HG03139 (cell line): ENCODE results near the gene NEK11.

Source experiments
- ATAC-seq: cut with Tn5 transposase; IDR thresholded peaks from one replicate; pipeline ENCODE4 v1.9.1; 2021; ENCODE audit not compliant: unreplicated experiment

The NEK11 gene

DNA sequence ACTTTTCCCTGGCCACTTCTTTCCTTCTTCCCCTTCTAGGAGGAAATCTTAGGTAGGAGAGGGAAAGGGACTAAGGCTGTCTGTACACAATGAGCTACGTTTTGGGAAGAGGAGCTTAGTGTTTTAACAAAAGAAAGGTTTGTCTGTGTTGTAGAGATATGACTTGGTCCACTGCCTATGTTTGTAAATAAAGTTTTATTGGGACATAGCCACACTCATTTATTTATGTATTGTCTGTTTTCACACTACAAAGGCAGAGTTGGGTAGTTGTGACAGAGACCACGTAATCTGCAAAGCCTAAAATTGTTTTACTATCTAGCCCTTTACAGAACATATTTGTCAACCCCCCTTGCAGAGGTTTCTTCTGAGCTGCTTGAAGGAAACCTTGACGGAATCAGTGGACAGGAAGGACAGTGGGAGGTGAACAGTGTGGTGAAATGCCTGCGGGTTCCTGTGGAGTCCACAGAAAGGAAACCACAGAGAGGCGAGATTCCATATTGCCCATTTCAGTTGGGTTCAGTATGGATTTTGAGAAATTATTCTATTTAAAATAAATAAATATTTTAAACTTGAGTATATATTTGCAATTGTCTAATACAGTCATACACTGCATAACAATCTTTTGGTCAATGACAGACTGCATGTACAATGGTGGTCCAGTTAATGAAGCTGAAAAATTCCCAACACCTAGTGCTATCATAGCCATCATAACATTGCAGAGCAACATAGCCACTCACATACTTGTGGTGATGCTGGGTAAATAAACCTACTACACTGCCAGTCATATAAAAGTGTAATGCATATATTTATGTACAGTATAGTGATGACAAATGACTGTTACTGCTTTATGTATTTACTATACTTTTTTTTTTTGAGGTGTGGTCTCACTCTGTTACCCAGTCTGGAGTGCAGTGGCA, 197.0 kb downstream of the NEK11 start:
- ATAC-seq = no peak

DNA sequence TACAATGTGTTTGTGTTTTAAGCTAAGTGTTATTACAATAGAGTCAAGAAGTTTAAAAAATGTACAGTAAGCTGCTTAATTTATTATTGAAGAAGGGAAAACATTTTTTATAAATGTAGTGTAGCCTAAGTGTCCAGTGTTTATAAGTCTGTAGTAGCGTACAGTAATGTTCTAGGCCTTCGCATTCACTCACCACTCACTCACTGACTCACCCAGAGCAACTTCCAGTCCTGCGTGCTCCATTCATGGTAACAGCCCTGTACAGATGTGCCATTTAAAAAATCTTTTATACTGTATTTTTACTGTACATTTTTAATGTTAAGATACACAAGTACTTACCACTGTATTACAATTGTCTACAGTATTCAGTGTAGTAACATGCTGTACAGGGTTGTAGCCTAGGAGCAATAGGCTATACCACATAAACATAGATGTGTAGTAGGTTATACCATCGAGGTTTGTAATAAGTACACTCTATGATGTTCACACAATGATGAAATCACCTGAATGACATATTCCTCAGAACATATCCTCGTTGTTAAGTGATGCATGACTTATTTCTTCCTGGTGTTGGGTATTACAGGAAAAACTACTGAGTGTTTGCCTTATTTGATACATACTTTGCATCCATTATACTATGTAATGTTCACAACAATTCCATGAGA, 198.3 kb downstream of the NEK11 start:
- ATAC-seq = no peak

DNA sequence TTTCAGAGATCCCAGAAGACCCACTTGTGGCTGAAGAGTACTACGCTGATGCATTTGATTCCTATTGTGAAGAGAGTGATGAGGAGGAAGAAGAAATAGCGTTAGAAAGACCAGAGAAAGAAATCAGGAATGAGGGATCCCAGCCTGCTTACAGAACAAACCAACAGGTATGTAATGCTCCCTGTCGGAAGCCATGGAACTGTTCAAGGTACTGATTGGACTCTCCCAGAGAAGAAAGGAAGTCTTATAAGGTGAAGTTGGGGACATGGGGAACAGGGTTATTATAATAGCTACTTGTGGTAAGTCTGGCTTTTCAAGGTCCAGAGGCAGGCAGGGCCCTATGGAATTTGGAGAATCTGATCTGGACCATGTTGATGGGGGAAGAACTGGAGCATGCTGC, 201.8 kb downstream of the NEK11 start:
- ATAC-seq = no peak

DNA sequence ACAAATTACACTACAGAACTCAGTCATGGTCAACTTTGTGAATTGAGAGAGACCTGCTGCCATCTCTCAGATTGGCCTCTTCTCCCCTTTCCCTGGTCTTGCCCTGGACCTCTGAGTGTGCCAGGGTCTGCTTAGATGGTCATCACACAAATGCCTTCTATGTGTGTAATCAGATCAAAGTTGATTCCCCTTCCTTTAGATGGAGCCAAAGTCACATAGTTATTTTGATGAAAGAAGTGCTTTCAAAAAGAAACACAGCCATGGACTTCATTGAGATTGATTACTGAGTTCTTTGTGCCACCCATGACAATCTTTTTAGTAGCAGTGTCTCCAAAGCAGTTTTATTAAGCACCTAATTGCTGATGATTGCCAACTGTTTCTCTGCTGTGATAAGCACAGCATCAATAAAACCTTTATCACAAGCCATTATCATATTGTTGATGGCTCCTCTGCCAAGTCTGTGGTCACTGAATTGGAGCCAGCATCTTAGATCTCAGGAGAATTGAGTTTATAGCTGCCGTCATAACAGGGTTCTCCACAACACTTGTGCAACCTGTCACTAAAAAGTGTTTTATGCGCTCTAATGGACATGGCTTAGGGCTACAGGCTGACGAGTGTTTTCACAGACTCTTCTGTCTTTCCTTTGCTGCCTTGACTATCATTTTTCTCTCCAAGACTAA, 205.2 kb downstream of the NEK11 start:
- ATAC-seq = no peak

DNA sequence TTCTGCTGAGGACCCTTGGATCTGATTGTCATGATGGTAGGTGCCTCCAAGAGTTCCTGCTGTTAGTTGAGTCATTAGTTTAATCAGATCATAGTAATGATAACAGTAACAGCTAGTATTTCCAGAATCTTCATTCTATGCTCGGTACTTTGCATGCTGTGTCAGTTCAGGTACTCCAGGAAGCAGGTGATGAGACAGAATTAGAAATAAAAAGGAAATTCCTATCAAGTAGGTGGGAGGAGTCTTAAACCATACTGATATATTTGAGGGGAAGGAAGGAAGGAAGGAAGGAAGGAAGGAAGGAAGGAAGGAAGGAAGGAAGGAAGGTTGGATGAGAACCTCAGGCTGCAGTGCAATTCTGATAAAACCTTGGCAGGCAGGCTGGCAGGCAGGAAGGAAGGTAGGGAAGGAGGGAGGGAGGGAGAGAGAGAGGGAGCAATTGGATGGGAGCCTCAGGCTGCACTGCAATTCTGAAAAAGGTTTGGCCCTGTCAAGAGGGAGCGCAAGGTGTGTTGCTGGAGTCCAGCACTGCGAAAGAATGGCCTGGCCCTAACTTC, 206.1 kb downstream of the NEK11 start:
- ATAC-seq = no peak

DNA sequence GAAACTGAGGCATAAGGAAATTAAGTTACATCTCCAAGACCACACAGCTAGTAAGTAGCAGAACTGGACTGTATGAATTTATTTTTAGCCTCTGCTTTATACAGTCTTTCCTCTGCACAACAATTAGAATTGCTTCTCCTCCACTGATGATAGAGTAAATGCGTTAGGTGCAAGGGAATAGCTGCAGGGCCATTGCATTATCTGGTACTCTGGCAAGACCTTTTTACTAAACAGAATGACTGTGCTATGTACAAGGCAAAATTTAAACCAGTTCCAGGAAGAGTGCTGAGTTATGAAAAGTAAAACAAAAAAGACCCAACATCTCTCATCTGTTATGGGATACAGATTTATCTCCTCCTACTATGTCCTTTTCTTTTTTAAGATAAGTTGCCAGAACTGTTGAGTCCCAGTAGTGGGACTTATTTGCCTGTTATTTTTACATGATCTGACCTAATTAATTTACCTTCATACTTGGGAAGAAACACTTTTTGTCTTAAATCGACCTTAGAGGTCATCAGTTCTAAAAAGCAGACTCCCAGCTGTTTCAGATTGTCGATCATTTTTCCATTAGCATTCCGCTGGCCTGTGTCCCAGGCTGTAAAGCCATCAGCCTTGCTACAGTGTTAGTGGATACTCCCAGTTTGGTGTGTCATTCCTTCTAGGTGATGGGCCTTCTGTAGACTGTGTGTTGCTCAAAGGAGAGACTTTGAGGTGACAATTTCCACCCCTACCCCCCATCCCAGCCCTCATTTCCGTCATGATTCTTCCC, 207.4 kb downstream of the NEK11 start:
- ATAC-seq = no peak

DNA sequence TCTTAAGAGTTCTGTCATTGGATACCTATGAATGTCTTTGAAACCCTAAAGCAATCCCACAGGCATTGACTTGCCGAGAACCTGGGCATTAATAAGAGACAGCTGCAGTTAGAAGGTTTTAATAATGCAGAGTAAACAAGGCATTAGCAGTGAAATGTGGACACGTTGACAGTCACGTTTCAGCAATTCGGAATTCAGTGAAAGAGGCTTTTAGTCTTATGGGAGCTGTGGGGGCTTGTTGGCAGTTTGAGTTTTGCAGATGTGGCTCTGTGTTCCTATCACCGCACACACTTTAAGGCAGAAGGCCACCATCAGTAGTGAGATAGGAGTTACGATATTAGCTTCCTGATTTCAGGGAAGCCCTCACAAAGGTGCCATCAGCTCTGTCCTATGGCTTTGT, 209.7 kb downstream of the NEK11 start:
- ATAC-seq = no peak

DNA sequence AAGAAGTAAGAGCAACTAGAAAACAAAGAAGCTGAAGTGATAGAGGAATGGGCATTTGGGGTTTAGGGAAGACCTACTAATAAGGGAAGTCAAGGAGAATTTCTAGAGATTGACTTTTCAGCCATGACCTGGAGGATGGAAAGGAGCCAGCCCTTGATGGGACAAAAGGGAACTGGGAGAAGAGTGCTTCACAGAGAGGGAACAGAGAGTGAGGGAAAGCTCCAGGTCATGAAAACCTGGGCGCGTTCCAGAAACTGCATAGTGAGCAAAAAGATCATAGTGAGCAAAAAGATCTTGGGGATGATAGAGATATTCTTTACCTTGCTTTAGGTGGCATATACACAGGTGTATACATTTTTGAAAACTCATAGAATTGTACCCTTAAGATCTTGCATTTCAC, 211.8 kb downstream of the NEK11 start:
- no peak for ATAC-seq

DNA sequence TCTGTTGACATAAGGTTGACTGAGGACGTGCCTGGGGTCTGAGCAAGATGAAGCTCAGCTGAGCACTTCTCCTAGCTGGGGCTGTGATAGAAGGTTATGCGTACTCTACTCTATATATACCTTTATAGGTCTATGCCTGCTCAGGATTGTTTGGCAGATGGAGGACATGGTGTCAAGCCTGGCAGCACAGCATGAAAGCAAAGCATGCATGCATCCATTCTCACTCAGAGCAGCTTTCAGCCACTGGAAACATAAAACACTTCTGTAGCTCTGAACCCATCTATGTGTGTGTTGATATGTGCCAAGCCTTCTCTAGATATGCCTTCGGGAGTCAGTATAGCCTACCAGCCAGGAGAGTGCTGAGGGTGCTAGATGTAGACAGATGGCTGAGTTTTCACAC, 212.6 kb downstream of the NEK11 start:
- ATAC-seq = no peak

DNA sequence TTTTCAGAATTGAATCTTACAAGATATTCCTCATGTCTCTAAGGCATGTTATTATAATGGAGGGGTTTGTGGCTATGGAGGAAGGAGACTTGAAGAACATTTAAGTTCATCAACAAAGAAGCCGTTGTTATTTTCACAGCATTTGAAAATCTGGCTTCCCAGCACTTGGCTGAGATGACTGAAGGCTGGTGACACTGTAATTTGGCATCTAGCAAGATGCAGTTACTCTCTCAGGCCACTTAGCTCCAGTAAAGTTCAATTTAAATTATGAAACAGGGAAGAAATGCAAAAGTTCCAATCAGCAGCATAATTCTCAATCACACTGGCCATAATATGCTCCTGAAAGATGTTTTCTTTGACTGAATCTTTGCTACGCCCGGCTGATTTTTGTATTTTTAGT, 215.5 kb downstream of the NEK11 start:
- no peak for ATAC-seq

DNA sequence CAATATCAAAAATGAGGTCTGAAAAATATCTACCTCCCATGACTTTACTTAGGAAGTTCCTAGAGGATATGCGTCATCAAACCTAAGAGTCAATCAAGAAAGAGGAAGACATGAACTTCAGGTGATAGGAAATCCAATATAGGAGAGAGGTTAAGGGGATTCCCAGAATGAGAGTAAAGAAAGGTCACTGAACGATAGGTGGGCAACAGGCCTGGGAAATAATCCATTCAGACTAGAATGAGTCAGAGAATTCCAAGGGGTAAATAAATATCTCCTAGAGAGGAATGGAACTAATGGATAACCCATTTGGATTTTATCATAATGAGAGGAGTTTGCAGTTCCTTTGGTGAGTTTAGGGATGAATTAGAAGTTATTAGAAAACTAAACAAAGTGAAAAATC, 223.8 kb downstream of the NEK11 start:
- ATAC-seq = no peak

DNA sequence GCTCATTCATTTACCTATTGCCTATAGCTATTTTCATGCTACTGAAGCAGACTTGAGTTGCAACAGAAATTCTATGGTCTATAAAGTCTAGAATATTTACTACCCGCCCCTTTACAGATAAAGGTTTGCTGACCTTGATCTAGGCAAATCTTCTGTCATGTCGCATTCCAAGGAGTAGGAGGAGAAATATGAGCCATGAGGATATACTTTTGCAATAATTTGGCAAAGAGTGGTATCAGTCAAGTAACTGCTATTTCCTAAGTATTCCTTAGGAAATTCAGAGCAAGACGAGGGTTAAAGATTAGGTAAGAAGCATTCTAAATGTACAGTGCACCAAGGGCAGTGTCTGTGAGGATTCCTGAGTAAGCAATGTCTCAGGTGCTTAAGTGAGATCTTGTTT, 233.8 kb downstream of the NEK11 start:
- no peak for ATAC-seq

DNA sequence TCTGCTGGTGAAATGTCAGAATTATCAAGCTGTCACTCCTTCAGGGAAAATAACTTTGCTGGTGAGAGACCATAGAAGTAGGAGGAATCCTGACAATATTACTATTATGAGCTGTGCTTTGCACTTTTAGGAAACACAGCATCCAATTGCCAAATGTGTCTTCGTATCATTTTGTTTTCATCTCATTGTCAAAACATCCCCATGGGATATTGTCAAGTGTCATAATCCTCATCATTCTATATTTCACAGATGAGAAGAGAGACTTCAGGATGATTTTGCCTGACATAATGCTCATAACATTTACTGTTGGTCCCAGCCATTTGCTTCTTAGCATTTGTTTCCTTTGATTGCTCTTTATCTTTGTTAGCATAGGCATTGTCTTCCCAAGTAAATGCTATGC, 234.4 kb downstream of the NEK11 start:
- ATAC-seq = no peak

DNA sequence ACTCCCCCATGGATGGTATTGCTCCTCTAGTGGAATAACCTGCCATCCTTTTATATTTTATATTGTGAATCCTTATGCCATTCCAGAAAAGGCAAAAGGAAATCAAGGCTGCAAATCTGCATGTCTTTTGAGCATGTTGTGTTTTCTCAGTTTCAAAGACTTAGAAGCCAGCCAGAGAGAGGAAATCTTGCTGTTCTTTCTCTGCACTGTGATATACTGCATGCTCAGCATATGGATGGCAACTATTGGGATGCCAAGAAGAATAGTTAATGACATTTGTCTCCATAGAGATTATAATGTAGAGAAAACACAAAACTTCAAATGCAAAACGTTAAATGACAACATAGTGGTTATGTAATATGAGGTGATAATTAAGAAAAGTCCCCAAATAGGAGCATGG, 248.9 kb downstream of the NEK11 start:
- ATAC-seq = no peak

DNA sequence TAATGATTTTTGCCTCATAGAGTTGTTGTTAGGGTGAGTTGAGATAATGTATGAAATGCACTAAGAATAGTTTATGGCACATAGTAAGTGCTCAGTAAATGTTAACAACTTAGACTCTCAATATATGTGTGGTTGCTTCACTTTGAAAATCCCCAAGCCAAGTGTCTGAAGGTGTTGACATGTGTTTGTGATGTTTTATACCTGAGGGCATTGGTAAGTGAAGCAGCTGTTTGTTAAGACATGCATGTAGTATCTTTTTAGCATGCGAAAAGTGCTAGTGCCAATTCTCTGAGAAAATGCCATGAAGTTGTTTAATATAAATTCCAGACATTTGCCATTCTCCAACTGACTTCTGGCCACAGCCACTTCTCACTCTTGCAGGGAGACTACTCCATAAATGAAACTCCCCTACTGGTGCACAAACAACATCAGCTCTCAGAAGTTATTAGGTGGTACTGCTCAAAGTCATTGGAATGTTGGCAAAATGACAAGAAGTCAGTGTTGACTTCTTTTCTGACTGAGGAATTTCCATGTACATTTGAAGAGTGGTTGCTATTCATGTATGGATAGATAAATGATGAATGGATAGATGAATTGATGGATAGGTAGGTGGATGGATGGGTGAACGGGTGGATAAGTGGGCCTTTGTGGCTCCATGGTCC, 251.3 kb downstream of the NEK11 start:
- no peak for ATAC-seq

DNA sequence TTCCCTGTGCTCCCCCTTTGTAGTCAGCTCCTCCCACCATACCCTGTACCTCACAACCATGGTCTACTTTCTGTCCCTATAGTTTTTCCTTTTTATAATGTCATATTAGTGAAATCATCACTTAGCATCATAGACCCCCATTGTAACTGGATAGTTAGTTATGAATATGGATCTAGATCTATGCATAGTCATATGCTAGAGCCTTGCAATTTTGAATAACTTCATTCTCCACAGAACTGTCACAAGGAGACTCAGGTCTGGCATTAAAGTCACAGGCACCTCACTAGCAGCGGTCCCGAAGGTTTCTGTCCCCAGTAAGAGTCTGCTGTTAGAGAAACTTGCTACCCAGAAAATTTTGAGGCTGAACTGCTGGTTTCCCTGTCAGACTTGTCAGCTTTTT, 252.9 kb downstream of the NEK11 start:
- no peak for ATAC-seq

DNA sequence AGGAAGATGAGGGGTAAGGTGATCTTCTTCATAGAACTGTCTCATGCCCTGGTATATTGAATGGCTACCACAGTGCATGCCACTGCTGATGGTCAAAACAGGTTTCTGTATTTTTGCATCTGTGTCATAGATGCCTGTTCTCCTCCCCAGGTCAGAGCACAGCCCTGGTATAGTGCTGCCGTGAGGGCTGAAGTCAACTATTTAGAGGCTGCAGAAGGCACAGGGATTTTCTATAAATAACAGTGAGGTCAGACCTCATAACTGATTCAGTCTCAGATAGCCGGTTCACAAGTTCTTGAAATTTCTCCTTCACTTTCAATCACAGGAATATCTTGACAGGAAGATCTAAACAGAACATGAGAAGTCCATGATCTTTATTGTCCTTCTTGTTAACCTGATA, 255.7 kb downstream of the NEK11 start:
- ATAC-seq = no peak

DNA sequence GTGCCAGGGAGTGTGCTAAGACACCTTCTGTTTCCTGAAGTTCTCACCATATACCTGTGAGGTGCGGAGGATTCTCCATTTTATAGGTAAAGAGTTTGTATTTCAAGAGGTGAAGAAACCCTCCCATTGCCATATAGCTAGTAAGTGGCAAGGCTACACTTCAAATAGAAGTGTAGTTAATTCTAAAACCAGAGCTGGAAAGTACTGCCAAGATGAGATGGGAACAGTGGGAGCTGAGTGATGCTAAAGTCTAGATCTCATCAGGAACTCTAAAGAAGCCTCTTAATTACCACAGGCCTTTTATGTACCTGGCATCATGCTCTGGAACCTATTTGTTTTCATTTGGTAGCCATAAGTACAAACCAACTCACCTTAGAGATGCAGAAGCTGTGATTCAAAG, 256.3 kb downstream of the NEK11 start:
- no peak for ATAC-seq

DNA sequence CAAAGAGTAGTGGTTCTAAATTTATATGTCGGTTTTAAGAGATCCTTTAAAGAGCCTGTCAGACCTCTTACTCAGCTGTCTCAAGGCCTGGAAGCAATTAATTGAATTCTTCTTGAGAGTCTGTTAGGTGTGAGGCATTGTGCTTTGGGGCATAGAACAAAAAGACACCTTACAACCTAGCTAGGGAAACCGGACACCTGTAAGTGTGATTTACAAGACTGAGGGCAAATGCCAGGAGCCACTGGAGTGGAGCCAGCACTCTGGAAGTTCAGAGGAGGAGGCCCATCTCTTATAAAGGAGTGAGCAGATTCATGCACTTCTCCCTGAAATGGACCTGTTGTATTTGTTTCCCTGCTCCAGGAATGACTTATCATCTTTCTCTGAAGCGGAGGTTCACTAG, 257.2 kb downstream of the NEK11 start:
- ATAC-seq = no peak

DNA sequence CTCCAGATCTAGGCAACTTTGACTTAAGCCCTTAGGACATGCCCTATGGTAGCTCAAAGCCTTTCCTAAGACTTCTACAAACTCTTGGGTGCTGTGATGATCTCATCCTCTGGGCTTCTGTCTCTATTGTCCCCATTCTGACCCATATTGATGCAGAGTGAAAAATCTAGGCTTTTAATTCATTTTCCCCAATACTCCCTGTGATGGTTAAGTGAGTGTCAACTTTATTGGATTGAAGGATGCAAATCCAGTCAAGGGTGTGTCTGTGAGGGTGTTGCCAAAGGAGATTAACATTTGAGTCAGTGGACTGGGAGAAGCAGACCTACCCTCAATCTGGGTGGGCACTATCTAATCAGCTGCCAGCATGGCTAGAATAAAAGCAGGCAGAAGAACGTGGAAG, 257.6 kb downstream of the NEK11 start:
- no peak for ATAC-seq
